GM12875 (cell line): ENCODE data around the gene CLSTN2.

Experiments used
- H3K4me3 ChIP-seq: one replicate; pipeline ENCODE4 v1.5.1; 2011; ENCODE audit warnings: low read depth, low read length, control low read depth
- CTCF ChIP-seq: IDR thresholded peaks from 2 replicates; pipeline ENCODE4 v1.5.1; 2011; ENCODE audit warnings: low read depth, mild to moderate bottlenecking, control low read depth, inconsistent platforms, low read length, moderate library complexity, borderline replicate concordance; ENCODE audit not compliant: insufficient read depth

CLSTN2 gene

GRCh38 chr3:140078343-140078742 lies 143.4 kb downstream of the CLSTN2 start:
- no peak overlapping the region for H3K4me3 ChIP-seq
- no peak for TF ChIP-seq CTCF

DNA sequence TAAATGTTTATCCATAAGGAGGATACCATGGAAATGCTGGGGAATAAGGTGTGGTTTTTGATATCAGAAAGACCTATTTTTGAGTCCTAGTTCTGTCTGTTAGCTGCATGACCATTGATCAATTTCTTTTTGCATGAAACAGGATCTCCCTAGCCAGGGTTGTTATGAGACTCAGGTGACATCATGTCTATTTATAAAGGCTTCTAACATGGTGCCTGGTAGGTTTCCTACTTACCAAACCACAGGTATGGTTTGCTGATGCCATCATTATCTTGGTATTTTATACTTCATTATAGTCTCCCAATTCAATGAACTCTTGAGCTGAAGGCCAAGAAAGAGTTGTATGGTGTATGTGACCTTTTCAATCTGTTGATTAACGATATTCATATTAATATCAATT lies 144.0 kb downstream of the CLSTN2 start:
- TF ChIP-seq CTCF = no peak
- H3K4me3 ChIP-seq = no peak overlapping the region

DNA sequence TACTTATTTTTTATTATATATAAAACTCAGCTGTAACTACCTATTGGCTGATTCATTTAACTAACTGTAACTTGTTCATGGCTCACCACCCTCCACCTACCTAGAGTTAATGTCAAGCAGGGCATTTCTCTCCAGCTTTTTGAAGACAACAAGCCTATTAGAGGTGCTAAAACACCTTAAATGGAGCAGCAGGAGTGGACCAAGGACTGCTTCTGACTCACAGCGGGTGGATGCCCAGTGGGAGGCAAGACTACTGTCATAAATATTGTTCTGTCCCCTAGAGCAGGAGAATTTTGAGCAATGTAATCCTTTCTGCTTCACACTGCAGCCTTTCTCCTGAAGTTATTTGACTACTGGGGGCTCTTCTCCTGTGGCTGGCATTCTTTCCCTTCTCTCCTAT lies 146.9 kb downstream of the CLSTN2 start:
- TF ChIP-seq CTCF = no peak
- H3K4me3 ChIP-seq = no peak overlapping the region

DNA sequence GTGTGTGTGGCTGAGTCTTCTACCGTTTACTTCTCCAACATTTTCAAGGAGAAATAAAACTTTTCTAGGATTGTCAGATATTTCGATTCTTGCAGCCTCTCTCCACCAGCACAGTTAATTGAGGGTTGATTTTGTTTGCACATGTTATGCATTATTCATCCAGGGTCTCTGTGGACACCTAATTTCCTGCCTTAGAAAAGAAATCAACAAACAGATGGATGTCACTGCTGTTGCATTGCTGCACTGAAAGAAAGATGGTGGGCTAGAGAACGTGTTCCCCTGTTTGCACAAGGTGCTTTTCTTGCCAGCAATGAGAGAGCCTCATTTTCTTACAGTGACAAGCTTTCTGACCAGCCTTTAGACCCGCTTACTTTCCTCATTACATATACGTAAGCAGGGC lies 150.0 kb downstream of the CLSTN2 start:
- no peak for TF ChIP-seq CTCF
- no peak overlapping the region for H3K4me3 ChIP-seq

DNA sequence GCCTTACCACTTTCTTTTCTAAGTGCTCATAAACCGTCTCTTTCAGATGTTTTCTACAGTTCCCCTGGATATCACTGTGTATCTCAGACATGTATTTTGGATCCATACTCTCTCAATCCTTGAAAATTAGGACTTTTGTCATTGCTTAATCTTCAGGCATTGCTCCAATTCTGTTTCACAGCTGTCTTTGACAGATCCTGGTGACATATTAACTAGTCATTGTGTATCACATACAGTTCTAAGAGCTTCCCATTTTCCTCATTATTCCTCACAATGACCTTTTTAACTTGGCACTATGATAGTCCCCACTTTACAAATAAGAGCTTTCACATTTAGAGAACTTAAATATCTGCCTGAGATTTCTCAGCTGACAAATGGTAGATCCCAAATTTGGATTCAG lies 151.7 kb downstream of the CLSTN2 start:
- no peak overlapping the region for H3K4me3 ChIP-seq
- TF ChIP-seq CTCF = no peak

- TF ChIP-seq CTCF = no peak
- H3K4me3 ChIP-seq = no peak overlapping the region
Observed at GRCh38 chr3:140088058-140088457, 153.1 kb downstream of the CLSTN2 start.

DNA sequence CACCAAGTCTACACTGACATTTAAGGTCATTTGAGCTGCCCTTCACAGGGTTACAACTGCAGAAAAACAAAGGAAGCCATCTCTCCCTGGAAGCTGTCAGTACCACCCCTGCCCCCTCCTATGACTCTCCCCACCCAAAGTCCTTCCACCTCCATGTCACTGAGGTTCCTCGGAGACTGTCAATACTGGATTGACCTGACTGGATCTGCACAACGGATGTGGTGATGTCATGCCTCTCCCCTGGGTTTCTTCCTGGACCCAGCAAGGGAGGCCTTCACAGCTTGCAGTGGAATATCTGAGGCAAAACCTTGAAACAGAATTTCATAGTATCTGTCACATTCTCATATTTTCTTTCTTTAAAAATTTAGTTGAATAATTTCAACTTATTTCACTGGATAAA lies 153.5 kb downstream of the CLSTN2 start:
- H3K4me3 ChIP-seq = no peak overlapping the region
- no peak for TF ChIP-seq CTCF
